ENCODE measurements around the gene RBM34.
"Not testable (repeated sequence)": the region's sequence is repeated elsewhere in the genome, so short reads cannot be mapped to it uniquely, and the experiment has no call there.

The RBM34 gene

DNA sequence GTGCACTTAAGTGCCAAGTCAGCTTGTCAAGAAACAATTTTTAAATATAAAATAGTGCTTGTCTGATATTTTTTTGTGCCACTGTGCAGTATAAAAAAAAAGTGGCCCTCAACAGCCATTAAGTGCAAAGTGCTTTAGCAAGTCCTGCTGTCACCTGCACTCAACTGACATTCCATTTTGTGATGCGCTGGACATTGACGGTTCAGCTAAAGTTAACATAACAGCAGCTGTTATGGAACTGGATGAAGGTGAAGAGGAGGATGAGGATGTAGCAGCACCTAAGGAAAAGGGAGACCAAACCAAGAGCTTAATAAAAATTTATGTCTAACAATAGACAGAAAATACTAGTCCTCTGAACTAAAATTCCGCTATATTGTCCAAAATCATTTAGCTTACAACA lies 7.3 kb upstream of the RBM34 start:
- Histone ChIP-seq H3K4me1 (ENCODE audit: control insufficient read depth, low read length) (no peaks in the 10 kb centered on the region), H3K79me2 (ENCODE audit: control insufficient read depth, low read length) (no peaks in the 10 kb centered on the region), H3K27ac (ENCODE audit: low read depth, low read length) (no peak overlapping the region), H3K27me3 (ENCODE audit: control insufficient read depth, low read length) (no peaks in the 10 kb centered on the region), H3K4me3 (ENCODE audit: low read length) (no peak overlapping the region), H3K9me3 (ENCODE audit: control insufficient read depth, insufficient read depth, low read length) (no peaks in the 10 kb centered on the region), H3F3A (ENCODE audit: control insufficient read depth, insufficient read depth) (peaks cover 20% of the 10 kb centered on the region; the same call in 1 of the 2 replicates), H3K36me3 (ENCODE audit: control insufficient read depth, low read length) (peaks cover 36% of the 10 kb centered on the region), H3K9me2 (replicated peaks; ENCODE audit: control insufficient read depth, low read length) (no peaks in the 10 kb centered on the region), H4K20me1 (ENCODE audit: control insufficient read depth, insufficient read depth, low read depth, low read length) (no peaks in the 10 kb centered on the region), H3K4me2 (ENCODE audit: low read length) (no peak overlapping the region)
- no peak for TF ChIP-seq EZH2phosphoT487 (IDR thresholded peaks at IDR 0.05; ENCODE audit: borderline replicate concordance, low read length)
- TF ChIP-seq, protein P1, sequence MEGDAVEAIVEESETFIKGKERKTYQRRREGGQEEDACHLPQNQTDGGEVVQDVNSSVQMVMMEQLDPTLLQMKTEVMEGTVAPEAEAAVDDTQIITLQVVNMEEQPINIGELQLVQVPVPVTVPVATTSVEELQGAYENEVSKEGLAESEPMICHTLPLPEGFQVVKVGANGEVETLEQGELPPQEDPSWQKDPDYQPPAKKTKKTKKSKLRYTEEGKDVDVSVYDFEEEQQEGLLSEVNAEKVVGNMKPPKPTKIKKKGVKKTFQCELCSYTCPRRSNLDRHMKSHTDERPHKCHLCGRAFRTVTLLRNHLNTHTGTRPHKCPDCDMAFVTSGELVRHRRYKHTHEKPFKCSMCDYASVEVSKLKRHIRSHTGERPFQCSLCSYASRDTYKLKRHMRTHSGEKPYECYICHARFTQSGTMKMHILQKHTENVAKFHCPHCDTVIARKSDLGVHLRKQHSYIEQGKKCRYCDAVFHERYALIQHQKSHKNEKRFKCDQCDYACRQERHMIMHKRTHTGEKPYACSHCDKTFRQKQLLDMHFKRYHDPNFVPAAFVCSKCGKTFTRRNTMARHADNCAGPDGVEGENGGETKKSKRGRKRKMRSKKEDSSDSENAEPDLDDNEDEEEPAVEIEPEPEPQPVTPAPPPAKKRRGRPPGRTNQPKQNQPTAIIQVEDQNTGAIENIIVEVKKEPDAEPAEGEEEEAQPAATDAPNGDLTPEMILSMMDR (IDR thresholded peaks at IDR 0.05; ENCODE audit: low read depth, low read length, poor library complexity, severe bottlenecking) = no peak

DNA sequence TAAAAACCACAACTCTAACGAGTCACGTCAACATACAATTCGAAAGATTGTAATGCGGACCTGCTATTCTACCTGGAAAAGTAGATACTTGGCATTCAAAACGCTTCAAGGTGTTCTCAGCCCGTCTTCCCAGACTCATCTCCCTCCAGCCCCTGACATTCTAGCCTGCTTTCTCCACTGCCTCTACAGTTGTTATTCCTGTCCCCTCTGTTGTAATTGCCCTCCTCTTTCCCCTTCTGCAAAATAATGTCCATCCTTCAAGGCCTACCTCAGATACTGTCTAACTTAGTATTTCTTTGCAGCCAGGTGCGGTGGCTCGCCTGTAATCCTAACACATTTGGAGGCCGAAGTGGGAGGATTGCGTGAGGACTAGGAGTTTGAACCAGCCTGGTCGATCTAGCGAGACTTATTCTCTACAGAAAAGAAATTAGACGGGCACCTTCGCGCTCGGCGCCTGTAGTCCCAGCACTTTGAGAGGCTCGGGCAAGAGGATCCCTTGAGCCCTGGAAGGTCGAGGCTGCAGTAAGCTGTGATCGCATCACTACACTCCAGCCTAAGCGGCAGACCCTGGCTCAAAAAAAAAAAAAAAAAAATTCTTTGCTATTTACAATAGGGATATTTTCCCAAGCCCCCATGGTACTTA lies 756 bp upstream of the RBM34 start:
- Histone ChIP-seq H3F3A (ENCODE audit: control insufficient read depth, insufficient read depth) (peaks cover 14% of the 10 kb centered on the region), H3K36me3 (ENCODE audit: control insufficient read depth, low read length) (peaks cover 38% of the 10 kb centered on the region), H3K9me2 (replicated peaks; ENCODE audit: control insufficient read depth, low read length) (no peaks in the 10 kb centered on the region), H3K4me2 (ENCODE audit: low read length) (peak overlapping the region; percentile 68), H3K9me3 (ENCODE audit: control insufficient read depth, insufficient read depth, low read length) (no peaks in the 10 kb centered on the region), H4K20me1 (ENCODE audit: control insufficient read depth, insufficient read depth, low read depth, low read length) (no peaks in the 10 kb centered on the region), H3K4me1 (ENCODE audit: control insufficient read depth, low read length) (peaks cover 26% of the 10 kb centered on the region), H3K4me3 (ENCODE audit: low read length) (peak overlapping the region; percentile 92), H3K79me2 (ENCODE audit: control insufficient read depth, low read length) (peaks cover 45% of the 10 kb centered on the region), H3K27me3 (ENCODE audit: control insufficient read depth, low read length) (no peaks in the 10 kb centered on the region), H3K27ac (ENCODE audit: low read depth, low read length) (peak overlapping the region; percentile 60; the same call in 1 of the 2 replicates)
- TF ChIP-seq, protein P1 (IDR thresholded peaks at IDR 0.05; ENCODE audit: low read depth, low read length, poor library complexity, severe bottlenecking) = no peak
- no peak for TF ChIP-seq EZH2phosphoT487 (IDR thresholded peaks at IDR 0.05; ENCODE audit: borderline replicate concordance, low read length)

DNA sequence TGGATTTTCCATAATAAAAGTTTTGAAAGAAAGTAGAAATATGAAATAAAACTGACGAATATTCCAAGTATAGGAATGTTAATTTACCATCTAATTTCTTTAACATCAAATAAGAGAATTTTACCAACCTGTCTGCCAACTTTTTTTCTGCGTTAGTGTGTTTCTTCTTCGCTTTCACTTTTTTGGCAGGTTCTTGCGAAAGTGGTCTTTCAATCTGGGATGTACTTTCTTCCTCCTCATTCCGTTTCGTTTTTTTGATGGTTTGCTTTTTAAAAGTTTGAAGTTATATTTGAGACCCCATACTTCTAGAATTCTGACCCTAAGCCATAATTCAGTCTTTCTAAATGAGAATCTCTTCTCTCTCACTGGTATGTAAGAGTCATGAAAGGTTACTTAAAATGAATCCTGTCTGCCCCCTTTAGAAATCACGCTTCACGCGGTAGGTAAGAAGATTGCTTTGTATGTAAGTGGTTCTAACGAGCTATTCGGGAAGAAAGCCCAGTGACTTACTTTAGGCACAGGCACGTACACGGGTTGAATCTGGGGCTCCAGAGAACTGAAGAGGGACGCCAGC lies 580 bp downstream of the RBM34 start:
- no peaks in the 10 kb centered on the region for H3K9me2 ChIP-seq (replicated peaks; ENCODE audit: control insufficient read depth, low read length)
- H3K36me3 ChIP-seq (ENCODE audit: control insufficient read depth, low read length) = peaks cover 48% of the 10 kb centered on the region
- no peaks in the 10 kb centered on the region for H4K20me1 ChIP-seq (ENCODE audit: control insufficient read depth, insufficient read depth, low read depth, low read length)
- no peaks in the 10 kb centered on the region for H3K9me3 ChIP-seq (ENCODE audit: control insufficient read depth, insufficient read depth, low read length)
- H3K27me3 ChIP-seq (ENCODE audit: control insufficient read depth, low read length) = no peaks in the 10 kb centered on the region
- peaks cover 13% of the 10 kb centered on the region for H3F3A ChIP-seq (ENCODE audit: control insufficient read depth, insufficient read depth)
- no peak for TF ChIP-seq EZH2phosphoT487 (IDR thresholded peaks at IDR 0.05; ENCODE audit: borderline replicate concordance, low read length)
- TF ChIP-seq, protein P1 (IDR thresholded peaks at IDR 0.05; ENCODE audit: low read depth, low read length, poor library complexity, severe bottlenecking) = no peak
- peaks cover 54% of the 10 kb centered on the region for H3K79me2 ChIP-seq (ENCODE audit: control insufficient read depth, low read length)
- peak overlapping the region; percentile 60 for H3K27ac ChIP-seq (ENCODE audit: low read depth, low read length)
- peak overlapping the region; percentile 92 for H3K4me3 ChIP-seq (ENCODE audit: low read length)
- peaks cover 29% of the 10 kb centered on the region for H3K4me1 ChIP-seq (ENCODE audit: control insufficient read depth, low read length)
- H3K4me2 ChIP-seq (ENCODE audit: low read length) = peak overlapping the region; percentile 68

DNA sequence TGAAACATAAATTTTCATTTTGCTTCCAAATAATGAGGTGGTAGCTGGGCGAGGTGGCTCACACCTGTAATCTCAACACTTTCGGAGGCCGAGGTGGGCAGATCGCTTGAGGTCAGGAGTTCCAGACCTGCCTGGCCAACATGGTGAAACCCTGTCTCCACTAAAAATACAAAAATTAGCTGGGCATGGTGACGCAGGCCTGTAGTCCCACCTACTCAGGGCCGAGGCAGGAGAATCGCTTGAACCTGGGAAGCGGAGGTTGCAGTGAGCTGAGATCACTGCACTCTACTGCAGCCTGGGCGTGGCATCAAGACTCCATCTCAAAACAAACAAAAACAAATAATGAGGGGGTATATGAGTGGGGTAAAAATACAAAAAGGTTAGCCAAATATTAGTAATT lies 1.1 kb downstream of the RBM34 start:
- not testable (repeated sequence) for H3K27me3 ChIP-seq (ENCODE audit: control insufficient read depth, low read length); H3K9me2 ChIP-seq (replicated peaks; ENCODE audit: control insufficient read depth, low read length); H3F3A ChIP-seq (ENCODE audit: control insufficient read depth, insufficient read depth); H3K27ac ChIP-seq (ENCODE audit: low read depth, low read length); H3K9me3 ChIP-seq (ENCODE audit: control insufficient read depth, insufficient read depth, low read length); H4K20me1 ChIP-seq (ENCODE audit: control insufficient read depth, insufficient read depth, low read depth, low read length)
- peak overlapping the region; percentile 68 for H3K4me2 ChIP-seq (ENCODE audit: low read length)
- H3K36me3 ChIP-seq (ENCODE audit: control insufficient read depth, low read length) = peaks cover 52% of the 10 kb centered on the region
- H3K4me3 ChIP-seq (ENCODE audit: low read length) = peak overlapping the region; percentile 92
- H3K4me1 ChIP-seq (ENCODE audit: control insufficient read depth, low read length) = peaks cover 29% of the 10 kb centered on the region
- H3K79me2 ChIP-seq (ENCODE audit: control insufficient read depth, low read length) = peaks cover 54% of the 10 kb centered on the region

DNA sequence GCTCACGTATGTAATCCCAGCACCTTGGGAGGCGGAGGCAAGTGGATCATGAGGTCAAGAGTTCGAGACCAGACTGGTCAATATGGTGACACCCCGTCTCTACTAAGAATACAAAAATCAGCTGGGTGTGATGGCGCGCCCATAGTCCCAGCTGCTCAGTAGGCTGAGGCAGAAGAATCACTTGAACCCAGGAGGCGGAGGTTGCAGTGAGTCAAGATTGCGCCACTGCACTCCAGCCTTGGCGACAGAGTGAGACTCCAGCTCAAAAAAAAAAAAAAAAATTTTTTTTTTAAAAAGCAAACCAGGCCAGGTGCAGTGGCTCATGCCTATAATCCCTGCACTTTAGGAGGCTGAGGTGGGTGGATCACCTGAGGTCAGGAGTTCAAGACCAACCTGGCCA lies 1.8 kb downstream of the RBM34 start:
- Histone ChIP-seq H3K36me3 (ENCODE audit: control insufficient read depth, low read length) (peaks cover 58% of the 10 kb centered on the region), H3K4me1 (ENCODE audit: control insufficient read depth, low read length) (peaks cover 29% of the 10 kb centered on the region), H3K79me2 (ENCODE audit: control insufficient read depth, low read length) (peaks cover 54% of the 10 kb centered on the region)
- H4K20me1 ChIP-seq (ENCODE audit: control insufficient read depth, insufficient read depth, low read depth, low read length); H3K9me2 ChIP-seq (replicated peaks; ENCODE audit: control insufficient read depth, low read length); H3K4me3 ChIP-seq (ENCODE audit: low read length); H3K27me3 ChIP-seq (ENCODE audit: control insufficient read depth, low read length); H3F3A ChIP-seq (ENCODE audit: control insufficient read depth, insufficient read depth); H3K9me3 ChIP-seq (ENCODE audit: control insufficient read depth, insufficient read depth, low read length); H3K27ac ChIP-seq (ENCODE audit: low read depth, low read length); H3K4me2 ChIP-seq (ENCODE audit: low read length): not testable (repeated sequence)

All from DOHH2 (cell line).